Body of pancreas (tissue), 4 donors: ENCODE measurements around the gene LAD1. TPM values are rescaled to one million over a fixed set of nuclear protein-coding genes. Genes with fewer than 3 reads are reported as not detected.

Source experiments
- ATAC-seq: fragments of 150-250 bp; one replicate; pipeline ENCODE4 v1.9.1; 2016
- DNase-seq, 4 donors: peaks; one replicate each; pipeline ENCODE4 v3.0.0-alpha.2; 2019
- H3K27ac ChIP-seq, 4 donors: fragments of 200-600 bp; sonication (generic); 1 replicate in 3 of 4; 2 replicates in 1 of 4; pipeline versions ENCODE4 v1.5.1 to v1.6.1; 2016 to 2019; ENCODE audit warnings: mild to moderate bottlenecking in 1 of 4, mixed read lengths in 1 of 4, moderate library complexity in 1 of 4
- H3K27me3 ChIP-seq, 2 donors: fragments of 200-600 bp; sonication (generic); one replicate each; pipeline ENCODE4 v1.6.0; 2016; ENCODE audit warnings: mild to moderate bottlenecking in 1 of 2
- H3K36me3 ChIP-seq, 2 donors: fragments of 200-600 bp; sonication (generic); replicated peaks in 1 of 2; 2 replicates each; pipeline ENCODE4 v1.5.1; 2016; ENCODE audit warnings: low read depth in 2 of 2; ENCODE audit not compliant: insufficient read depth in 1 of 2
- H3K4me1 ChIP-seq: fragments of 200-600 bp; sonication (generic); one replicate; pipeline ENCODE4 v1.6.0; 2016
- H3K4me3 ChIP-seq, 2 donors: fragments of 200-600 bp; sonication (generic); 1 replicate in 1 of 2; 2 replicates in 1 of 2; pipeline ENCODE4 v1.5.1; 2016 to 2019
- H3K9me3 ChIP-seq, 3 donors: fragments of 200-600 bp; sonication (generic); 1 replicate in 2 of 3; 2 replicates in 1 of 3; pipeline ENCODE4 v1.5.1; 2016
- CTCF ChIP-seq, 7 experiments: fragments of 450-650 bp in 4 of 7; fragments of 200-600 bp in 3 of 7; sonication (generic) in 3 of 7; IDR thresholded peaks; one replicate each; pipeline ENCODE4 v1.5.1; 2016 to 2019; ENCODE audit warnings: antibody characterized with exemption in 7 of 7
- POLR2A ChIP-seq, 3 donors: fragments of 450-650 bp; IDR thresholded peaks; one replicate each; pipeline ENCODE4 v1.6.1; 2016; ENCODE audit warnings: antibody characterized with exemption in 3 of 3, mild to moderate bottlenecking in 2 of 3
- WGBS, 2 donors: methylation state at CpG; one replicate each; pipeline ENCODE4 v1.1.5; 2017; 5-methylcytosine and 5-hydroxymethylcytosine counted together
- intact Hi-C: fragments of 100-400 bp; cut with DNase I; formaldehyde crosslinking; loops from one replicate; pipeline ENCODE4 v1.15.1; 2023
- total RNA-seq, 2 donors: library from RNA; depleted of rRNA; stranded (reverse); fragments of >200 nt; gene quantifications; one replicate each; pipeline ENCODE4 v1.1.0, GENCODE V29; 2016

Gene LAD1
- total RNA-seq, 2 donors from 2014 or later, result 46.1 to 54.7 TPM

- 68 to 80% methylated on average over 7 to 12 of the region's 12 CpGs for WGBS, 2 donors
- intact Hi-C loops, result no loop called here
- Histone ChIP-seq H3K4me3 (no peak overlapping the region), H3K4me1 (no peaks in the 10 kb centered on the region), H3K36me3 (no peaks in the 10 kb centered on the region), H3K27me3 (no peaks in the 10 kb centered on the region), H3K27ac (no peak overlapping the region), H3K9me3 (no peaks in the 10 kb centered on the region)
- DNase-seq (no peak), ATAC-seq (no peak)
- TF ChIP-seq POLR2A (IDR thresholded peaks at IDR 0.05) (no peak), CTCF (IDR thresholded peaks at IDR 0.05) (no peak)
Observed at GRCh38 chr1:201419746-201420607, 20.9 kb upstream of the LAD1 start.

GRCh38 chr1:201419256-201419655 lies 20.1 kb upstream of the LAD1 start:
- ATAC-seq (no peak), DNase-seq (no peak)
- Histone ChIP-seq H3K4me3 (no peak overlapping the region), H3K36me3 (no peaks in the 10 kb centered on the region), H3K27me3 (no peaks in the 10 kb centered on the region), H3K4me1 (no peaks in the 10 kb centered on the region), H3K27ac (no peak overlapping the region), H3K9me3 (no peaks in the 10 kb centered on the region)
- WGBS, 2 donors, result 88 to 92% methylated on average over 4 of the region's 4 CpGs
- TF ChIP-seq CTCF (IDR thresholded peaks at IDR 0.05) (no peak), POLR2A (IDR thresholded peaks at IDR 0.05) (no peak)
- intact Hi-C loops, result no loop called here

- WGBS, 2 donors, result 85 to 89% methylated on average over 3 of the region's 3 CpGs
- intact Hi-C loops, result no loop called here
- ATAC-seq, result no peak
- Histone ChIP-seq H3K36me3 (no peaks in the 10 kb centered on the region), H3K27me3 (no peaks in the 10 kb centered on the region), H3K4me1 (no peaks in the 10 kb centered on the region), H3K9me3 (no peaks in the 10 kb centered on the region), H3K4me3 (no peak overlapping the region), H3K27ac (no peak overlapping the region)
- TF ChIP-seq POLR2A (IDR thresholded peaks at IDR 0.05) (no peak), CTCF (IDR thresholded peaks at IDR 0.05) (no peak)
- DNase-seq, result no peak
Observed at GRCh38 chr1:201418461-201418860, 19.3 kb upstream of the LAD1 start.

- H3K27ac ChIP-seq, result no peak overlapping the region
- no peak for ATAC-seq
- H3K27me3 ChIP-seq, result no peaks in the 10 kb centered on the region
- H3K4me1 ChIP-seq, result no peaks in the 10 kb centered on the region
- no peak overlapping the region for H3K4me3 ChIP-seq
- no peaks in the 10 kb centered on the region for H3K36me3 ChIP-seq
- no peak for DNase-seq
- TF ChIP-seq POLR2A (IDR thresholded peaks at IDR 0.05), result no peak
- no peak for TF ChIP-seq CTCF (IDR thresholded peaks at IDR 0.05)
- WGBS, 2 donors, result 93 to 96% methylated on average over 9 to 14 of the region's 15 CpGs
- no peaks in the 10 kb centered on the region for H3K9me3 ChIP-seq
- intact Hi-C loops, result loop anchor here (5.0 kb wide), 1 partner anchor 37 kb away; the partner anchor contains the start of gene TNNT2
Observed at GRCh38 chr1:201414051-201414738, 15.1 kb upstream of the LAD1 start.
